ENCODE measurements around the gene MPHOSPH6.
"Not testable (repeated sequence)": the region's sequence is repeated elsewhere in the genome, so short reads cannot be mapped to it uniquely, and the experiment has no call there.

The MPHOSPH6 gene

GRCh38 chr16:82167670-82168069 lies 2.4 kb downstream of the MPHOSPH6 start:
- DNase-seq, result no peak

- no peak for DNase-seq
These were observed 9.8 kb downstream of the MPHOSPH6 start for GRCh38 chr16:82160226-82160625.

- DNase-seq, result no peak
These were observed 12.2 kb downstream of the MPHOSPH6 start for GRCh38 chr16:82157836-82158235.

- no peak for DNase-seq
These were observed 12.6 kb downstream of the MPHOSPH6 start for GRCh38 chr16:82157534-82157812.

GRCh38 chr16:82156761-82157533 lies 13.1 kb downstream of the MPHOSPH6 start:
- DNase-seq, result no peak

- no peak for DNase-seq
These were observed 17.3 kb downstream of the MPHOSPH6 start for GRCh38 chr16:82152641-82153112.

- DNase-seq, result no peak
These were observed 17.8 kb downstream of the MPHOSPH6 start for GRCh38 chr16:82152196-82152595.

- no peak for DNase-seq
These were observed 19.5 kb downstream of the MPHOSPH6 start for GRCh38 chr16:82150549-82150948.

GRCh38 chr16:82149536-82149935 lies 20.5 kb downstream of the MPHOSPH6 start:
- no peak for DNase-seq

- DNase-seq, result no peak
These were observed 22.5 kb downstream of the MPHOSPH6 start for GRCh38 chr16:82147546-82147945.

GRCh38 chr16:82146957-82147356 lies 23.1 kb downstream of the MPHOSPH6 start:
- DNase-seq, result no peak

- no peak for DNase-seq
These were observed 23.5 kb downstream of the MPHOSPH6 start for GRCh38 chr16:82146556-82146955.

GRCh38 chr16:82139286-82139571 lies 30.8 kb downstream of the MPHOSPH6 start:
- not testable (repeated sequence) for DNase-seq

GRCh38 chr16:82138478-82139285 lies 31.3 kb downstream of the MPHOSPH6 start:
- DNase-seq, result no peak

- DNase-seq, result peak; percentile 20
These were observed 32.2 kb downstream of the MPHOSPH6 start for GRCh38 chr16:82137822-82138167.

GRCh38 chr16:82136956-82137821 lies 32.8 kb downstream of the MPHOSPH6 start:
- DNase-seq, result peak; percentile 21

GRCh38 chr16:82135844-82136243 lies 34.2 kb downstream of the MPHOSPH6 start:
- no peak for DNase-seq

GRCh38 chr16:82134846-82135245 lies 35.2 kb downstream of the MPHOSPH6 start:
- peak; percentile 33 for DNase-seq

- DNase-seq, result no peak
These were observed 36.2 kb downstream of the MPHOSPH6 start for GRCh38 chr16:82133798-82134197.

GRCh38 chr16:82129881-82130280 lies 40.1 kb downstream of the MPHOSPH6 start:
- no peak for DNase-seq

- no peak for DNase-seq
These were observed 45.4 kb downstream of the MPHOSPH6 start for GRCh38 chr16:82124651-82125050.

- no peak for DNase-seq
These were observed 50.6 kb downstream of the MPHOSPH6 start for GRCh38 chr16:82119405-82119804.

- no peak for DNase-seq
These were observed 51.3 kb downstream of the MPHOSPH6 start for GRCh38 chr16:82118749-82119148.

GRCh38 chr16:82116535-82116934 lies 53.5 kb downstream of the MPHOSPH6 start:
- DNase-seq, result no peak

Data from eye (tissue), 1 donor.